ENCODE results near the gene CD300H.

- TF ChIP-seq CTCF (conservative IDR thresholded peaks at IDR 0.05; ENCODE audit: low read length), result no peak
- TF ChIP-seq EZH2phosphoT487 (IDR thresholded peaks at IDR 0.05; ENCODE audit: borderline replicate concordance), result no peak
These were observed 11.8 kb downstream of the CD300H start for GRCh38 chr17:74555427-74555940.

Data from Loucy (cell line).